ENCODE results near the gene RNPS1.

- TF ChIP-seq CTCF (IDR thresholded peaks at IDR 0.05): no peak
- no peak for TF ChIP-seq POLR2A (IDR thresholded peaks at IDR 0.05)
Measured at GRCh38 chr16:2207872-2208271, 60.1 kb downstream of the RNPS1 start.

Data from testis (tissue), 2 donors.